ENCODE results near the gene COL6A1. TPM values are rescaled to one million over a fixed set of nuclear protein-coding genes. Genes with fewer than 3 reads are reported as not detected.
A peak's percentile ranks its signal among the peaks of the same experiment; 100 is the strongest.

The COL6A1 gene
- total RNA-seq, 1 donor from 2014 or later = 12.6 TPM

DNA sequence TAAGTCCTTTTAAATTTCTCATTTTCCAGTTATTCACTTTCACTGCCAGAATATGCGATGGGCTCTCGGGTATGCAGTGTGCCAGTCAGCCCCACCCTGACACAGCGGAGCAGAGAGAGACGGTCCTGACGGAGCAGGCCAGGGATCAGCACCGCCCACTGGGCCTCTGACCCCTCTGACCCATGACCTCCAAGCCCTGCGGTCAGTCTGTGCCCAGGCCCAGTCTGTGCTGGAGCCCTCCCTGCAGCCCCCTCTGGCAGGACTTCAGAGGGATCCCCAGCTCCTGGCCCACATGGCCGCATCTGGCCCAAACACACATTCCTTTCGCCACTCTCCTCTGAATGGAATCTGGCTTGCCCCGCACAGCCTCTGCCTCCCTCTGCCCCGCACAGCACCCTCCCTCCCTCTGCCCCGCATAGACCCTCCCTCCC lies 72.9 kb downstream of the COL6A1 start:
- H3K27ac ChIP-seq = no peak overlapping the region
- H3K27ac Mint-ChIP-seq = peak overlapping the region; percentile 95
- no peaks in the 10 kb centered on the region for H3K27me3 ChIP-seq
- peak; percentile 57 for DNase-seq (ENCODE audit: low spot score)
- H3K79me2 ChIP-seq (ENCODE audit: low read depth) = no peaks in the 10 kb centered on the region
- no peaks in the 10 kb centered on the region for H4K20me1 ChIP-seq (ENCODE audit: low read depth)
- no peaks in the 10 kb centered on the region for H3K36me3 ChIP-seq
- peaks cover 5% of the 10 kb centered on the region for H3K4me1 ChIP-seq
- H3K9me3 ChIP-seq (ENCODE audit: low read depth) = no peaks in the 10 kb centered on the region
- TF ChIP-seq EZH2 (IDR thresholded peaks at IDR 0.05) = no peak
- TF ChIP-seq EZH2phosphoT487 (IDR thresholded peaks at IDR 0.05) = no peak
- peaks cover 19% of the 10 kb centered on the region for H3K27me3 Mint-ChIP-seq (ENCODE audit: insufficient read depth, low read depth)
- H3K9me3 Mint-ChIP-seq = peaks cover 15% of the 10 kb centered on the region
- H3K4me3 ChIP-seq = no peak overlapping the region
- peaks cover 5% of the 10 kb centered on the region for H3K36me3 Mint-ChIP-seq
- H3K4me2 ChIP-seq = no peak overlapping the region
- H3K9ac ChIP-seq = no peak overlapping the region
- H3F3A ChIP-seq (ENCODE audit: low read depth) = no peaks in the 10 kb centered on the region
- no peak overlapping the region for H2AFZ ChIP-seq (replicated peaks)
- H3K4me3 Mint-ChIP-seq = peak overlapping the region; percentile 53
- H3K4me1 Mint-ChIP-seq = peaks cover 22% of the 10 kb centered on the region

Other genes starting within 250 kb of the COL6A1 start
- gene COL6A2, start 116.3 kb downstream of the COL6A1 start, total RNA-seq (ENCODE audit: low replicate concordance) = 5.2 and 22.8 TPM in 2 replicates
- gene FTCD, start 173.8 kb downstream of the COL6A1 start, total RNA-seq (ENCODE audit: low replicate concordance) = 0.96 TPM in 1 of 2 replicates, not detected in the other
- 5.1 and 20.2 TPM in 2 replicates for gene SPATC1L, start 202.7 kb downstream of the COL6A1 start, total RNA-seq (ENCODE audit: low replicate concordance)
- gene LSS, start 247.0 kb downstream of the COL6A1 start, total RNA-seq (ENCODE audit: low replicate concordance) = 26.7 and 90.5 TPM in 2 replicates

Measured in neural progenitor cell (in vitro differentiated cells).